ENCODE results near the gene APOL2.
"Not testable (repeated sequence)": the region's sequence is repeated elsewhere in the genome, so short reads cannot be mapped to it uniquely, and the experiment has no call there.

The APOL2 gene

GRCh38 chr22:36196254-36197064 lies 42.9 kb downstream of the APOL2 start:
- DNase-seq = no peak

DNA sequence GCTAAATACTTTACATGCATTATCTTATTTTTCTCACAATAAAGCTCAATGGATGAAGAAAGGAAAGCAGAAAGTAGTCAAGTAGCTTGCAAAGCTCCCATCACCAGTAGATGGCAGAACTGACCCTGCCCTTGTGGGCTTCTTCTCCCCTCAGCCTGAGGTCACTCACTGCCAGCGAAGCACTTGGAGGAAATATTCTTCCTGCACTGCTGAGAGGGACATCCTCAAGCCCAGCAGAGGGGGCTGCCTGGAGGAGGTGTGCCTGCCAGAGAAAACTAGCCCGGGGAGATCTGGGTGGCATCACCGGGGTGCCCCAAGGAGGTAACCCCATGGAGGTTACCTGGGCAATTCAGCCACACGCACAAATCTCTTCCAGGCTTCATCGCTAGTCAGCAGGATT lies 44.4 kb downstream of the APOL2 start:
- DNase-seq = peak; percentile 68

- no peak for DNase-seq
Measured at GRCh38 chr22:36194385-36194784, 44.9 kb downstream of the APOL2 start.

- DNase-seq = no peak
Measured at GRCh38 chr22:36193577-36193976, 45.8 kb downstream of the APOL2 start.

- DNase-seq = no peak
Measured at GRCh38 chr22:36193171-36193570, 46.2 kb downstream of the APOL2 start.

DNA sequence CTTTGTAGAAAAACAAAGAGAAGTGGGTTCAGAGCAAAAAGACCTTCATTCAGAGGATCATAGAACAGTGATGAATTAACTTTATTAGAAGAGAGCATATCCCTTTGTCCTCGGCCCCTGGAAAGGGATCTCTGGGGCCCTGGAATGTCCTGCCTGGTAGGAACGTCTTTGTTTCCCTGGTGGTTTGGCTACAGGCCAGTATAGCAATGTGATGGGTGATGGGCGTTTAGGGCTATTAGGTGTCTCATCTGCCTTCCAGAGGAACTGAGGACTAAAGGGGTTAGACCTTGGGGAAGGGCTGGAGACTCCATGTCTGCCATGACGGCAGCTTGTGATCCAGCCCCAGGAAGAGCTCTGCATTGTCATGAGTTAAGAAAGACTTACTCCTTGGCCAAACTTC lies 46.8 kb downstream of the APOL2 start:
- DNase-seq = no peak

DNA sequence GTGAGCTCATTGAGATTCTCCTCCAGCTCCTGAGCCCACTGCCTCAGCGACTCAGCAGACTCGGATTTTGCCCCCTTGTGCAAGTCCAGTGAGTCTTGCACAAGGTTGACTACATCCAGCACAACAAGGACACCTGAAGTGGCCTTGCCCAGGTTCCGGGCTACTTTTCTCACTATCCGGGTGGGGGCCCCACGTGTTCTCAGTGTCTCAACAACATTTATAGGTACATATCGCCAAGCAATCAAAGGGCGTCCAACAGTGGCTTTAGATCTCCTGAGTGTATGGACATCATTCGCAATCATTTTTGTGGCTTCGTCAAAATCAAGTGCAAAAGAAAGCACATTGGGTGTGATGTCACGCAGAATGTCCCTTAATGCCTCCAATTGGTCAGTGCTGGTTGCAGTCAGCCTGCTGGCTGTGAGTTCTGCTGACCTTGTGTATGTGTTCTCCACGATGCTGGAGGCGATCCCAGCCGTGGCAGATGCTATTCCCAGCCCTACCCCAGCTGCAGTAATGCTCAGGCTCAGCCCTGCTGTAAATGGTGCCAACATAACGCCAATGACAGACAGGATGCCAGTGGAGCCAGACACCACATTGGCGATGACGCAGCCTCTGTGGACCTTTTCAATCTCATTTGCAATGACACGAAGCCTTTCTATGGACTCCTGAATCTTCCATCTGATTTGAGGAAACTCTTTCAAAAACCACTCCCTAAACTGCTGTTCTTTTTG lies 48.1 kb downstream of the APOL2 start:
- DNase-seq = peak; percentile 83

- DNase-seq = not testable (repeated sequence)
Measured at GRCh38 chr22:36187862-36188261, 51.5 kb downstream of the APOL2 start.

DNA sequence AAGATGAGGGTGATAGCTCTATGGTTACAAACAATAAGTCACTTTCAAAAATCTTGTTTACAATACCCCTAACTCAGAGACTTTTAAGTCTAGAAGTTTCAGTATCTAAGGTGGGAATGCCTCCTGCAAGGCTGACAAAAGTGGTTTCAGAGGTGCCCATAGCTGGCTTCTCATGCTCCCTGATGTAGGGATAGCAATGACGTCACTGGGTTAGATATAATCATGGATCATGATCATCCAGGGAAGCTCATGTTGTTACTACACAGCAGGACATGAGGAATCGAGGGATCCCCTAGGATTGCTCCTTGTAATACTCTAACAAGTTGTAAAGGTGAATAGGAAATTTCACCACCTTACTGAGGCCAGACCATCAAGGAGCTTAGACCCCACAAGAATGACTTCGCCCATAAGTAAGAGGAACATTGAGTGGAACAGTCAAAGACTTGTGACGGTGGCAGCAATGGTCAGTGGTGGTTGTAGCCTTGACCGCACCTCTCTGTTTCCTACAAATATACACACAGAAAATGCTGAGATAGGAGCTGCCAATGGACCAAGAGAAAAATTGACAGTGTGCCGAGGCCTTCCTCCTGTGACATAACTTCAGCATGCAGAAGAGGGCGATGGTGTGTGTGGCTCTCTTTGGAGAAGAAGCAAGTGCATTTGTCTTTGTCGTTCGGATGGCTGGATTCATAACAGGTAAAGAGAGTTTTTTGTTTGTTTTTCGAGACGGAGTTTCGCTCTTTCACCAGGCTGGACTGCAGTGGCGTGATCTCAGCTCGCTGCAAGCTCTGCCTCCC lies 53.3 kb downstream of the APOL2 start:
- no peak for DNase-seq

DNA sequence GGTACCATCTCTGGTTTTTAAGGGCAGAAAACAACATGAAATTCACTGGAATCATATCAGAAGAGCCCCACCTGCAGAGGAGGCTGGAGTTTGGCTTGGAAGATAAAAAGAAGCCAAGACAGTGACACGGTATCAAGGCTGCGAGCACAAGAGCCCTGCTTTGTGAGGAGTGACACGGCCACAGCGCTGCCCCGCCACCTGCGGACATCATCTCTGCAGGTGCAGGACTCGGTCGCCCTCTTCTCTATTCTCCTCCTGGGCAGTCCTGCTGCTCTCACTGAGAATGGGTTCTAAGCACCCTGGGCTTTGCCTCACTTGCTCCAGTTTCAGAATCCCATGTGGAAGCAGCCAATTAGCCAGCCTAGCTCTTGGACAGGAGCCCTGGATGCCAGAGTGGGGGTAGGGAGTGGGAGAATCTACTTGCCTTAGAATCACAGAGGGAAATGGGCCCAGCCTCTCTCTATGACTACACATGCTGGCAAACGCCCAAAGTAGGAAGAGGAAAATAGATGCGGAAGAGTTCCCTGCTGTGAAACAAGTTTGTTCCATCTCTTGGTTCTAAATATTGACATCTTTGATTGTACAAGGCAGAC lies 54.8 kb downstream of the APOL2 start:
- peak; percentile 36 for DNase-seq

GRCh38 chr22:36183446-36183845 lies 55.9 kb downstream of the APOL2 start:
- no peak for DNase-seq

DNA sequence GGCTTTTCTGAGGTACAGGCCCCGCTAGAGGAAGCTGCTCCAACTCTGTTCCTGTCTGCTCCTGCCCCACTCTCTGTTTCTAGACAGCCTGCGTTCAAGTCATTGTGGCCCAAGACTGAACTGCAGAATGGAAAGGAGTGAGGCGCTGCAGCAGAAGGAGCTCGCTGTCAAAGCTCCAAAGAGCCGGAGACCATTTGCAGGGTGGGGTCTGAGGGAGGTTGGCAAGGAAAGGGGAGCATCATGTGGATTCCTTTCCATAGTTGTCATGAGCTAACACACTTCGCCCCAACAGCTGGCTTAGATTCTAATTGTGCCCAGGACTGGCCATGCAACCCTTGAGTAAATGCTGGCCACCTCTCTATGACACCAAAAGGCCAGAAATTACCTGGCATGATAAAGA lies 56.5 kb downstream of the APOL2 start:
- DNase-seq = no peak

DNA sequence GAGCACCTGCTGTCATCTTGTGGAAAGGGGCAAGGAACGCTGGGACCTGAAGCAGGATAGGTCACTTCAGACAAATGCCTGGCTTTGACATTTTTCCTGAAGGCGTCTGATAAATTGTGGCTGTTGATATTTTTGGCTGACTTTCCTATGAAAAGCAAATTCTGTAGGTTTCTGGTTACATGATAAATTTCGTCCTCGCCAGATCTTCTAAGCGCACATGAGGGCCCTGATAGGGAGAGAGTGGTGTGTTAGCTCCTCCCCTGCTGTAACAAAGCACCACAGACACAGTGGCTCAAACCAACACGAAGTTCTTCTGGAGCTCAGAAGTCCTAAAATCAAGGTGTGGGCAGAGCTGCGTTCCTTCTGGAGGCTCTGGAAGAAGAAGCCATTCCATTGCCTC lies 57.3 kb downstream of the APOL2 start:
- no peak for DNase-seq

- DNase-seq = no peak
Measured at GRCh38 chr22:36180928-36181327, 58.4 kb downstream of the APOL2 start.

DNA sequence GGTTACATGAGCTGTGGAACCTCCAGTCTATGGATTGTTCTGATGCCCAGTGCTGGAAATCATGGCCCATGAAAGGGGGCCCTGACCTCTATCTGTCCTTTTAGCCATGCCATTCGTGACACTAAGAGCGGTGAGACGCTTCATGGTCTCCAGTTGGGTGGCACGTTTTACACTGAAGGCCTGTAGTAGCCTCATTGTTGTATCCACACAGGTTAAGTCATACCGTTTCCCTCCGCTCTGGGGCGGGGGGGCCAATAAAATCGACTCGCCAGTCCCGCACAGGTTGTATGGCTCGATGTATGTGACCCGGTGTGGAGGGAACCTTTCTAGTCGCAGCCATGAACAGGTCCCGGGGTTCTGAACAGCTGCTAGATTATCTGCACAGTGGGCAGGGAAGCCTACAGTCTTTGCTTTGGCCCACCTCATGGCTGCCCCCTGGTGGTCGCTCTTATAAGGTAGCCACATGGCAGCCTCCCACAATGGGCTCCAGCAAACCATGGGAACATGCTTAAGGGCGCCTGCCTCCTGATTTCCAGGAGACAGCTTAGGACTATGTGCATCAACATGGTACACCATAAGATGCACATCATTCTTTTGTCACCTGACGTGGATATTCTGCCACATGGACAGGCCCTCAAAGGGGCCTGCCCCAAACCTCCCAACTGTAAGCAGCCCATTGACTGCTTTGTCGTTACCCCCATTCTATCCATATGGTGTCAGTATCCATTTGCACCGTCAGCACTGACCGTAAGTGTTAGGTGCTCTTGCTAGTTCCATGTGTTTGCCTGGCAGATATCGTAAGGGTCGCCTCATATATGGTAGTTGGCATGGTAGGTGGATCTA lies 59.1 kb downstream of the APOL2 start:
- DNase-seq = peak; percentile 41

GRCh38 chr22:36177160-36177559 lies 62.2 kb downstream of the APOL2 start:
- no peak for DNase-seq
